Smooth muscle cell of the brain vasculature (primary cell): ENCODE data around the gene ORC4.
"Not testable (repeated sequence)": the region's sequence is repeated elsewhere in the genome, so short reads cannot be mapped to it uniquely, and the experiment has no call there.

Experiments used
- DNase-seq: peaks from one replicate; pipeline ENCODE4 v3.0.0-alpha.2; 2012; ENCODE audit warnings: low read depth, low spot score

Gene ORC4

DNA sequence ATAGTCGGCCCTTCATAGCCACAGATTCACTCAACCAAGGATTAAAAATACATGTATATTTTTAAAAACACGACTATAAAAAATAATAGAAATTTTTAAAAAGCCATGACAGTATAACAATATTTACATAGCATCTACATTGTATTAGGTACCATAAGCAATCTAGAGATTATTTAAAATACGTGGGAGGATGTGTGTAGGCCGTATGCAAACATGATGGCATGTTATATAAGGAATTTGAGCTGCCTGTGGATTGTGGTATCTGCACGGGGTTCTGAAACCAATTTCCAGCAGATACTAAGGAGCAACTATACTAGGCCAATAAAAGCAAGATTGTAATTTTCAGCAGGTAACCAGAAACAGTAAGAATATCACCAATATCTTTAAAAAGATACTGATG, 5.9 kb downstream of the ORC4 start:
- DNase-seq, result no peak

DNA sequence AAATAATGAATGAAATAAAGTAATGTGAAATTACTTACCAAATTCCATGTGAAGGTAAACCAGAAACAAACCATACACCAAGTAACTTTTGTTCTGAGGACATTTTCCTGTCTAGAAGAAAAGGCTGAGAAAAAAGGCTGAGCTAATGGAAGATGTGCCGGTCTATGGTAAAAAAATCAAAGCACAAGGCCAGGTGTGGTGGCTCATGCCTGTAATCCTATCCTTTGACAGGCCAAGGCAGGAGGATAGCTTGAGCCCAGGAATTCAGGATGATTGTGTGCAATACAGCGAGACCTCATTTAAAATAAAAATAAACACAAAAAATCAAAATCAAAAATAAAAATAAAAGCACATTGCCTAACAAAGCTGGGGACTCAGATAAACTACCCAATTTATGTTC, 6.7 kb downstream of the ORC4 start:
- no peak for DNase-seq

DNA sequence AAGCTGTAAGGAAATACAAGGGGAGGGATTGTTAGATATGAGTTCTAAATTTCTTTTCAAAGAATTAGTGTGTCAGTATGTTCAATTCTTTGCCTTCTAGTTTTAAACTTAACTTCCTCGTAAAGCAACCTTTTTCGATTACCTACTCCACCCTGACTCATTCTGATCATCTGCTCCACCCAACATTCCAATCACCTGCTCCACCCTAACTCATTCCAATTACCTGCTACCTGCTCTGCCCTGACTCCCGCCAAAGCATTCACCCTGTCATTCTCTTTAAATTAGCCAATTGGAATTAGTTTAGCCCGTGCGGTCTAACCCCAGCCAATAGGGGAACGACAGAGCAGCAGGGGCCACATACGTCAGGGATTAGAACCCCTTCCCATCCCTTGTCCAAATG, 12.1 kb downstream of the ORC4 start:
- not testable (repeated sequence) for DNase-seq

DNA sequence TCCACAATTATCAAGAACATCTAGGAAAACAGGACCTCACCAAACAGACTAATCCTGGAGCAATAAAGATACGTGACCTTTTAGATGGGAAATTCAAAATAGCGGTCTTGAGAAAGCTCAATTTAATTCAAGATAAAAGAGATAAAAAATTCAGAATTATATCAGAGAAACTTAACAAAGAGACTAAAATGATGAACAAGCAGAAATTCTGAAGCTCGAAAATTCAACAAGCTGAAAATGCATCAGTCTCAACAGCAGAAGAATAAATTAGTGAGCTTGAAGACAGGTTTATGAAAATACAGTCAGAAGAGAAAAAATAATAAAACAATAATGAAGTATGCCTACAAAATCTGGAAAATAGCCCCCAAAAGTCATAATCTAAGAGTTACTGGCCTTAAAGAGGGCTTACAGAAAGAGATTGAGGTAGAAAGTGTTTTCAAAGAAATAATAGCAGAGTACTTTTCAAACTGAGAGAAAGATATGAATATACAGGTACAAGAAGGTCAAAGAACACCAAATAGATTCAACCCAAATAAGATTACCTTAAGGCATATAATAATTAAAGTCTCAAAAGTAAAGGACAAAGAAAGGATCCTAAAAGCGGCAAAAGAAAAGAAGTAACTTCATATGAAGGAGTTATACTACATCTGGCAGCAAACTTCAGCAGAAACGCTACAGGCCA, 13.2 kb downstream of the ORC4 start:
- DNase-seq, result no peak

DNA sequence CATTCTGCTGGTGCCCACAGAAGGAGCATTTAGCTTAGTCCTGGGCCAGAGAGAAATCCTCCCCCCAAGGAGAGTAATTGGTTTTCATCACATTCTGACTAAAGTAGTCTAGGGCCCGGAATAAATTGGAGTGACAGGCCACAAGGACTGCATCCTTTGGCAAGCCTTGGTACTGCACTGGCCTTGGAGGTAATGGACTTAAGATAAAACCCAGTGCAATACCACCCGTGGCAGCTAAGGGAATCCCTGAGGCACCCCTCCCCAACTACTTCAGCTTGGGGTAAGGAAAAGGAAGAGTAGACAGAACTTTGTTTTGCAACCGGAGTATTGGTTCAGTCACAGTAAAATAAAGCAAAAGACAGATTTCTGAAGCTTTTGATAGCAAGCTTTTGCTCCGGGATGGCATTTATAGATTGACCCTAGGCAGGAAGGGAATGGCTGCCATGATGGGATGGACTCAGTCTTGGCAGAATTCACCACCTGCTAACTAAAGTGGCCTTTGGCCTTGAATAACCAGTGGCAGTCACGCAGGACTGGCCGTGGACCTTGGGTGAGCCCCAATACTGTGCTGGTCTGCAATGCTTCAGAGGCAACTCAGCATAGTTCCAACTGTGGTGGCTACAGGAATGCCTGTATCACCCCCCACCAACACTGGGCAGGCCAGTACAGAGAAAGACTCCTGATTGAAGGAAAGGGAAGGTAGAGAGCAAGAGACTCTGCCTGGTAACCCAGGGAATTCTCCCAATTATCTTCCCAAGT, 14.1 kb downstream of the ORC4 start:
- DNase-seq, result no peak

GRCh38 chr2:148002420-148002819, 18.1 kb downstream of the ORC4 start:
- DNase-seq, result not testable (repeated sequence)

- DNase-seq, result no peak
Measured at GRCh38 chr2:148000095-148000494, 20.4 kb downstream of the ORC4 start.

- DNase-seq, result no peak
Measured at GRCh38 chr2:147999126-147999525, 21.4 kb downstream of the ORC4 start.

- no peak for DNase-seq
Measured at GRCh38 chr2:147998203-147998602, 22.3 kb downstream of the ORC4 start.

DNA sequence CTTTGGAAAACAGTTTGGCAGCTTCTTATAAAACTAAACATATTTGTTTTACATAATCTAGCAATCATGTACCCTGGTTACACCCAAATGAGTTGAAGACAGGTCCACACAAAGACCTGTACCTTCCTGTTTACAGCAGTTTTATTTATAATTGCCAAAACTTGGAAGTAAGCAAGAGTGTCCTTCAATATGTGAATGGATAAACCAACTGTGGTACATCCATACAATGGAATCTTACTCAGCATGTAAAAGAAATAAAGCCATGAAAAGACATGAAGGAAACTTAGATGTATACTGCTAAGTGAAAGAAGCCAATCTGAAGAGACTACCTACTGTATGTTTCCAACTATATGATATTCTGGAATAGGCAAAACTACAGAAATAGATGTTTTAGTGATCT, 23.7 kb downstream of the ORC4 start:
- no peak for DNase-seq

- DNase-seq, result not testable (repeated sequence)
Measured at GRCh38 chr2:147994965-147995364, 25.6 kb downstream of the ORC4 start.

GRCh38 chr2:147989809-147990403, 30.6 kb downstream of the ORC4 start:
- peak; percentile 36 for DNase-seq

DNA sequence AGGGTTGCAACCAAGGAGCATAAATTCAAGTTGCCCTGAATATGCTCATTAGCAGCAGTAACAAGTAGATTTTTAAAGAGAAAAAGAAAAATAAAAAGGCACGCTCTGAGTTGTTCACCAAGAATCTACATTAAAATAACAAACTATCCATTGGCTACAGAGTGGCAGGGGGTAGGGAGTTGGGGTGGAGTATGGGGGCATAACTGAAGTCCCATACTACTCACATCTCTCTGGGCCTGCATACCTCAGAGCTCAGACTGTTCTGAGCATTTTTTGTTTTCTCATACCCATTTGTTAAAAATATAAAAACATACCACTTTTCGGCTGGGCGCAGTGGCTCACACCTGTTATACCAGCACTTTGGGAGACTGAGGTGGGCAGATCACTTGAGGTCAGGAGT, 31.4 kb downstream of the ORC4 start:
- no peak for DNase-seq

- DNase-seq, result no peak
Measured at GRCh38 chr2:147980940-147981528, 39.5 kb downstream of the ORC4 start.

DNA sequence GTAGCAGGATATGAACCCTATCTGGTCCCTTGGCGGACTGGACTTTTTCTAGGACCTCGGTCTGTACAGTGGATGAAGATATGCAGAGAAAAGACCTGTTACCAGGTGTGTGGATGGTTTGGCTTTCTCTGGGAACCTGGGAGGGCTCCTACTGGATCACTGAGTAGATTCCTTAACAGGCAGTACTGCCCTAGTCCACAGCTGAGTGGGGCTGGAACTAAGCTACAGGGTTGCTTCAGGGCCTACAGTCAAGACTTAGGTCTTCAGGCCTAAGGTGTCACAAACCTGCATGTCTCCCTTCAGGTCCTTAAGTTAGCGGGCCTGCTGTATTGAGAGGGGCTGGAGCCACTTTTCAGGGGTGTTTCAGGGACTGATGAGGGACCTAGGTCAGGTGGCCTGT, 42.9 kb downstream of the ORC4 start:
- DNase-seq, result no peak

DNA sequence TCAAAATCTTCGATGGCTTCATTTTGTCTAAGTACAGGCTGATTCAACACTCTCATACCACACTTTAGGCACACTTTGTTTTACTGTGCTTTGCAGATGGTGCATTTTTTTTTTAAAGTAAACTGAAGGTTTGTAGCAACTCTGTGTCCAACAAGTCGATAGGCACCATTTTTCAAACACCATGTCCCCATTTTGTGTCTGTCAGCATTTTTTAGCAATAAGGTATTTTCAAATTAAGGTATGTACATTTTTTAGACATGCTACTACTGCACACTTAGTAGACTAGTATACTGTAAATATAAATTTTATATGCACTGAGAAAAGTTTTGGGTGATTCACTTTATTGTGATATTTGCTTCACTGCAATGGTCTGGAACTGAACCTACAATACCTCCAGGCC, 44.4 kb downstream of the ORC4 start:
- no peak for DNase-seq

GRCh38 chr2:147968571-147968970, 52.0 kb downstream of the ORC4 start:
- DNase-seq, result no peak

GRCh38 chr2:147952118-147952517, 68.4 kb downstream of the ORC4 start:
- DNase-seq, result no peak

- DNase-seq, result no peak
Measured at GRCh38 chr2:147945660-147946059, 74.9 kb downstream of the ORC4 start.

GRCh38 chr2:147939313-147939712, 81.2 kb downstream of the ORC4 start:
- DNase-seq, result no peak

- DNase-seq, result no peak
Measured at GRCh38 chr2:147937744-147938349, 82.7 kb downstream of the ORC4 start.
